Thyroid gland (tissue), 4 donors: ENCODE results near the gene SCFD2. TPM values are rescaled to one million over a fixed set of nuclear protein-coding genes. Genes with fewer than 3 reads are reported as not detected.
A peak's percentile ranks its signal among the peaks of the same experiment; 100 is the strongest.

ENCODE experiments used
- DNase-seq, 2 donors: peaks; one replicate each; pipeline ENCODE4 v3.0.0-alpha.2; 2019
- H3K27ac ChIP-seq, 3 donors: fragments of 200-600 bp; sonication (generic); 1 replicate in 2 of 3; 2 replicates in 1 of 3; pipeline ENCODE4 v1.5.1; 2016 to 2019; ENCODE audit warnings: mild to moderate bottlenecking in 1 of 3, moderate library complexity in 1 of 3
- H3K27me3 ChIP-seq: fragments of 200-600 bp; sonication (generic); one replicate; pipeline ENCODE4 v1.5.1; 2019
- H3K36me3 ChIP-seq, 2 donors: fragments of 200-600 bp; sonication (generic); one replicate each; pipeline ENCODE4 v1.5.1; 2016 to 2019
- H3K4me1 ChIP-seq, 2 donors: fragments of 200-600 bp; sonication (generic); one replicate each; pipeline ENCODE4 v1.5.1; 2017 to 2019
- H3K4me3 ChIP-seq, 3 donors: fragments of 200-600 bp; sonication (generic); replicated peaks in 1 of 3; 1 replicate in 2 of 3; 2 replicates in 1 of 3; pipeline ENCODE4 v1.5.1; 2016; ENCODE audit warnings: mild to moderate bottlenecking in 1 of 3
- H3K9me3 ChIP-seq: fragments of 200-600 bp; sonication (generic); one replicate; pipeline ENCODE4 v1.5.1; 2017
- CTCF ChIP-seq, 6 experiments: fragments of 200-600 bp in 3 of 6; fragments of 450-650 bp in 3 of 6; sonication (generic) in 3 of 6; IDR thresholded peaks; one replicate each; pipeline ENCODE4 v1.5.1; 2016 to 2019; ENCODE audit warnings: antibody characterized with exemption in 6 of 6, mild to moderate bottlenecking in 2 of 6, inconsistent platforms in 1 of 6, moderate library complexity in 1 of 6
- POLR2A ChIP-seq, 2 donors: fragments of 450-650 bp; IDR thresholded peaks; one replicate each; pipeline ENCODE4 v1.6.1; 2017; ENCODE audit warnings: antibody characterized with exemption in 2 of 2, mild to moderate bottlenecking in 2 of 2, moderate library complexity in 1 of 2
- WGBS, 2 donors: methylation state at CpG; one replicate each; pipeline ENCODE4 v1.1.5; 2017; 5-methylcytosine and 5-hydroxymethylcytosine counted together
- intact Hi-C: fragments of 100-400 bp; cut with DNase I; formaldehyde crosslinking; loops from one replicate; pipeline ENCODE4 v1.15.1; 2023
- total RNA-seq, 4 donors: library from RNA; depleted of rRNA; stranded (reverse); fragments of >200 nt; gene quantifications; one replicate each; pipeline ENCODE4 v1.2.3, GENCODE V29; 2016

Gene SCFD2
- total RNA-seq, 4 donors from 2014 or later = 10.3 to 32.9 (median 28.2) TPM

GRCh38 chr4:52990706-52991105 is 375.2 kb downstream of the SCFD2 start:
- DNase-seq = no peak
- intact Hi-C loops = no loop called here
- no peaks in the 10 kb centered on the region for H3K27me3 ChIP-seq
- no peaks in the 10 kb centered on the region for H3K4me1 ChIP-seq
- H3K36me3 ChIP-seq = no peaks in the 10 kb centered on the region
- no peak overlapping the region for H3K4me3 ChIP-seq
- H3K9me3 ChIP-seq = no peaks in the 10 kb centered on the region
- H3K27ac ChIP-seq = no peak overlapping the region
- WGBS, 2 donors = 96 to 98% methylated on average over 1 of the region's 1 CpG
- TF ChIP-seq POLR2A (IDR thresholded peaks at IDR 0.05) = no peak
- TF ChIP-seq CTCF (IDR thresholded peaks at IDR 0.05) = no peak

- 76 to 83% methylated on average over 3 of the region's 3 CpGs for WGBS, 2 donors
- TF ChIP-seq POLR2A (IDR thresholded peaks at IDR 0.05) (no peak), CTCF (IDR thresholded peaks at IDR 0.05) (no peak)
- intact Hi-C loops = loop anchor here (5.0 kb wide), 1 partner anchor 613 kb away; no protein-coding TSS in a partner anchor
- Histone ChIP-seq H3K9me3 (no peaks in the 10 kb centered on the region), H3K4me1 (no peaks in the 10 kb centered on the region), H3K27me3 (no peaks in the 10 kb centered on the region), H3K27ac (no peak overlapping the region), H3K36me3 (no peaks in the 10 kb centered on the region), H3K4me3 (no peak overlapping the region)
- DNase-seq = no peak
These were observed 376.0 kb downstream of the SCFD2 start for GRCh38 chr4:52989865-52990264.

DNA sequence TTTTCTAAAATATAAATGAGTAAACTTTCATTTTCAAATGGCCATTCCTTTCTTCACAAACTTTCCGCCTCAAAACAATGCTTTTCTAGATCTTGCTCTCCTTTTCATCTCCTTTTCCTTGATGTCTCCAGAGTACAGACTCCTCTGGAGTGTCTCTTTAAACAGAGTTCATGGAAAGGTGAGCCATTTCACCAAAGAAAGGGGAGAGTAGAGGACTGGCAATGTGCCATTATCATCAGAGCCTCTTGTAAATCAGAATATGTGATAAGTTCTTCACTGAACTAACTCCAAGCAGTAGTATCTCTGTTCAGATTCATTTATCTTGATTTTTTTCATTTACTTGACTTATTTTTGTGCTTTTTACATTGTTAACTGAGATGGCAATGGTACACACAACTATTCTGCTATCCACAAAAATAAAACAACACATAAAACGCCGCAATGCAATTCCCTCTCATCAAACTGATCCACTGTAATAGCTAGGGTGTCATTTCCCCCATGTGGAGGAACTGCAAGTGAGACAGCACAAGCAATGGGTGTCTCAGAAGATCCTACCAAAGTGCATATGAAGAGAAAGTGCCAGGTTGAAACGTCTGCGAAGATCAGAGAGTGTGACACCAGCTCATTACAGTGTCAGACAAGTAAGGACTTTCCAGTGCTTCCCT is 378.3 kb downstream of the SCFD2 start:
- no peak overlapping the region for H3K27ac ChIP-seq
- H3K4me1 ChIP-seq = no peaks in the 10 kb centered on the region
- TF ChIP-seq POLR2A (IDR thresholded peaks at IDR 0.05) = no peak
- H3K4me3 ChIP-seq = no peak overlapping the region
- intact Hi-C loops = loop anchor here (5.0 kb wide), 1 partner anchor 610 kb away; no protein-coding TSS in a partner anchor
- WGBS, 2 donors = 83 to 92% methylated on average over 5 of the region's 5 CpGs
- DNase-seq = no peak
- H3K27me3 ChIP-seq = no peaks in the 10 kb centered on the region
- no peaks in the 10 kb centered on the region for H3K9me3 ChIP-seq
- H3K36me3 ChIP-seq = no peaks in the 10 kb centered on the region

DNA sequence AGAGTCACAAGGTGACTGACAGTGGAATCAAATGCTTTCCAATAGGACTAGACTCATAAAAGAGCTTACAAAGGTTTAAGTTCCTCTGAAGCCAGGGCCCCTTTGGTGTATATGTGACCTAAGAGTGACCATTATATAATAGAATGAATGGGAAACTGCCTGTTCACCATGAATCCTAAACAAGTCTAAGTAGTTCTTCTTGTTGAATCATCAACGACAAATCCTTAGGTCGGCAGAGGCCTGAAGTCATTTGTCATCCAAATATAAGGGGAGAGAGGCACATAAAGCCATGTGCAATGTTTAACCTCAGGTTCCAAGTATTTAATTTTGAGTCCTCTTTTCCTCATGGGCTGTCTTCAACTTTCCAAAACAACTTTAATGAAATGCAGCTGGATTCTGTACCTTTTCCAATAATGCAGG is 381.4 kb downstream of the SCFD2 start:
- no peak overlapping the region for H3K27ac ChIP-seq
- intact Hi-C loops = loop anchor here (5.0 kb wide), 2 partner anchors 437 to 752 kb away; no protein-coding TSS in a partner anchor
- 64 to 67% methylated on average over 2 of the region's 2 CpGs for WGBS, 2 donors

GRCh38 chr4:52983563-52984303 is 382.1 kb downstream of the SCFD2 start:
- H3K9me3 ChIP-seq = no peaks in the 10 kb centered on the region
- TF ChIP-seq CTCF (IDR thresholded peaks at IDR 0.05) = peak; percentile 45 to 70 (median 58)
- no peak for TF ChIP-seq POLR2A (IDR thresholded peaks at IDR 0.05)
- H3K4me3 ChIP-seq = no peak overlapping the region
- H3K27ac ChIP-seq = no peak overlapping the region
- no peaks in the 10 kb centered on the region for H3K4me1 ChIP-seq
- no peaks in the 10 kb centered on the region for H3K36me3 ChIP-seq
- no peaks in the 10 kb centered on the region for H3K27me3 ChIP-seq
- no peak for DNase-seq
- 2% methylated on average over 1 of the region's 1 CpG for WGBS, 2 donors
- intact Hi-C loops = loop anchor here (5.0 kb wide), 2 partner anchors 436 to 751 kb away; no protein-coding TSS in a partner anchor

More for the DNA sequence above, 381.4 kb downstream of the SCFD2 start:
- no peaks in the 10 kb centered on the region for H3K9me3 ChIP-seq
- no peaks in the 10 kb centered on the region for H3K36me3 ChIP-seq
- no peaks in the 10 kb centered on the region for H3K27me3 ChIP-seq
- H3K4me1 ChIP-seq = no peaks in the 10 kb centered on the region
- no peak for DNase-seq
- TF ChIP-seq CTCF (IDR thresholded peaks at IDR 0.05) (no peak), POLR2A (IDR thresholded peaks at IDR 0.05) (no peak)
- no peak overlapping the region for H3K4me3 ChIP-seq
